Ovary (tissue), 9 donors: Measurements from ENCODE around the gene DENND6B. TPM values are rescaled to one million over a fixed set of nuclear protein-coding genes. Genes with fewer than 3 reads are reported as not detected.

Experiments
- DNase-seq, 5 donors: peaks; one replicate each; pipeline ENCODE4 v3.0.0-alpha.2; 2019 to 2020
- H3K27ac ChIP-seq, 2 donors: fragments of 200-600 bp; one replicate each; pipeline versions ENCODE4 v1.5.1 to v1.8.0; 2019 to 2022
- H3K27me3 ChIP-seq: fragments of 200-600 bp; one replicate; pipeline ENCODE4 v1.8.0; 2022
- H3K36me3 ChIP-seq: fragments of 200-600 bp; sonication (generic); one replicate; pipeline ENCODE4 v1.5.1; 2019
- H3K4me1 ChIP-seq: one replicate; pipeline ENCODE4 v1.8.1; 2013; ENCODE audit warnings: mild to moderate bottlenecking, moderate library complexity; ENCODE audit not compliant: insufficient read depth
- H3K4me3 ChIP-seq: fragments of 200-600 bp; sonication (generic); one replicate; pipeline ENCODE4 v1.5.1; 2017
- H3K9me3 ChIP-seq, 2 donors: fragments of 200-600 bp in 1 of 2; sonication (generic) in 1 of 2; one replicate each; pipeline versions ENCODE4 v1.5.1 to v1.8.1; 2013 to 2019; ENCODE audit warnings: mild to moderate bottlenecking in 1 of 2, moderate library complexity in 1 of 2
- EP300 ChIP-seq: sonication (generic); formaldehyde crosslinking; IDR thresholded peaks from one replicate; pipeline ENCODE4 v1.6.1; 2017; ENCODE audit warnings: antibody characterized with exemption
- POLR2A ChIP-seq: fragments of 450-650 bp; IDR thresholded peaks from one replicate; pipeline ENCODE4 v1.6.1; 2017; ENCODE audit warnings: antibody characterized with exemption, mild to moderate bottlenecking, moderate library complexity
- WGBS, 3 donors: extraction: QIAGEN DNeasy Blood & Tissue Kit in 1 of 3; methylation state at CpG; one replicate each; pipeline versions ENCODE4 v1.1.5 to v1.1.7; 2013 to 2017; 5-methylcytosine and 5-hydroxymethylcytosine counted together
- intact Hi-C, 4 donors: fragments of 100-400 bp; cut with DNase I; formaldehyde crosslinking; loops; one replicate each; pipeline versions ENCODE4 v1.11.0 to v1.15.1; 2022 to 2023
- polyA plus RNA-seq, 2 donors: library from polyadenylated mRNA; stranded (reverse); fragments of 200-250 nt in 1 of 2; fragments of 350-450 nt in 1 of 2; fragmentation: Illumina TruSeq in 1 of 2; extraction: RNeasy Lipid Tissue Mini Kit (QIAGEN cat#74804) in 1 of 2; gene quantifications; one replicate each; pipeline ENCODE4 v1.2.3, GENCODE V29; 2013 to 2014
- total RNA-seq, 7 donors: library from RNA; depleted of rRNA in 2 of 7; stranded (reverse); fragments of >200 nt in 2 of 7; fragmentation: NEBNext Ultra II Directional in 3 of 7; extraction: Animal tissue kit (Norgen Biotek cat#: 25700) in 3 of 7; gene quantifications; one replicate each; pipeline versions ENCODE4 v1.1.0 to v1.2.4, GENCODE V29; 2016 to 2023
- TF ChIP-seq, protein P1 (sequence below), 3 donors: fragments of 450-650 bp in 2 of 3; fragments of 200-600 bp in 1 of 3; IDR thresholded peaks; one replicate each; pipeline versions ENCODE4 v1.5.1 to v1.8.0; 2016 to 2022; ENCODE audit warnings: antibody characterized with exemption in 3 of 3, mild to moderate bottlenecking in 1 of 3
- donor health status: DM: no; HTN: no; CAD: no; lungs with moderate emphysema.
- donor health status: DM: no; HTN: no; CAD: no.
- donor health status: Bipolar disorder and iron deficiency.
- donor health status: DM: yes; HTN: yes; CAD: no.
- donor health status: DM: no; HTN: no; CAD: no.
- donor health status: DM: yes; HTN: yes; CAD: no.

DENND6B gene
- total and polyA plus RNA-seq, 9 donors, result 0.38 to 17.3 (median 5.6) TPM

DNA sequence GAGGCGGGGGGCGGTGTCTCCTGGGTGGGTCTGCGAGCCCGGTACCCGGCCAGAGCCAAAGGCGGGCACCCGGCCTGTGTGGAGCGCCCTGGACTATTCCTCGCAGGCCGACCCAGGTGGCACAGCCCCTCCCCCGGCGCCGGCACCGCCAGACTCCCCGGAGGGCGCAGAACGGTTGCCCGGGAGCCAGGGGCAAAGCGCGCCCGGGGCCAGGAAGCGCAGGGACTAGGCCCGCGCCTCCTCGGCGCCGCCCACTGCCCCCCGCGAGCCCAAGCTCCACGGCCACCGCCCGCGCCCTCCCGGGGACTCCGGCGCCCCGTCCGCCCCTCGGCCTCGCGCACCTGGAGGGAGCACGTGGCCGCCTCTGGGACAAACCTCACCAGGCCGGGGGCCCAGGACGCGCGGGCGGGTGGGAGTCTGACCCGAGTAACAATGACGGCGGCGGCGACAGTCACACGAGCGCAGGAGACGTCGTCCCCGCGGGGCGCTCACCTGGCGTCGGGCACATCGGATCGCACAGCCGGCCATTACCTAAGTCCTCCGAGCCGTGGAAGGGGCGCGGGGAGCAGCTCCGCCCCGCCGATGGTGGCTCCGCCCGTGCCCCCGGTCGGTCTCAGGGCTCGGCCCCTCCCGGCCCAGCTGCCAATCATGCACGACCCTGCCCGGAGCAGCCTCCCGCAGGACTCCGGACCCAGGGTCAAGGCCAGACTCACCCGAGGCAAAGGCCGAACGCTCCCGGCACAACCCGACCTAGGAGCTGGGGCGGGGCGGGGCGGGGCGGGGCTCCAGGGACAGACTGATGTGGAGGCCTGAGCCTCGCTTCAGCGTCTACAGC lies 26.8 kb downstream of the DENND6B start:
- intact Hi-C loops, result no loop called here
- peaks cover 67% of the 10 kb centered on the region for H3K4me1 ChIP-seq
- no peaks in the 10 kb centered on the region for H3K27me3 ChIP-seq
- 27 to 34% (median 32%) methylated on average over 72 to 93 of the region's 93 CpGs for WGBS, 3 donors
- TF ChIP-seq POLR2A (no peak), EP300 (no peak)
- TF ChIP-seq, protein P1, sequence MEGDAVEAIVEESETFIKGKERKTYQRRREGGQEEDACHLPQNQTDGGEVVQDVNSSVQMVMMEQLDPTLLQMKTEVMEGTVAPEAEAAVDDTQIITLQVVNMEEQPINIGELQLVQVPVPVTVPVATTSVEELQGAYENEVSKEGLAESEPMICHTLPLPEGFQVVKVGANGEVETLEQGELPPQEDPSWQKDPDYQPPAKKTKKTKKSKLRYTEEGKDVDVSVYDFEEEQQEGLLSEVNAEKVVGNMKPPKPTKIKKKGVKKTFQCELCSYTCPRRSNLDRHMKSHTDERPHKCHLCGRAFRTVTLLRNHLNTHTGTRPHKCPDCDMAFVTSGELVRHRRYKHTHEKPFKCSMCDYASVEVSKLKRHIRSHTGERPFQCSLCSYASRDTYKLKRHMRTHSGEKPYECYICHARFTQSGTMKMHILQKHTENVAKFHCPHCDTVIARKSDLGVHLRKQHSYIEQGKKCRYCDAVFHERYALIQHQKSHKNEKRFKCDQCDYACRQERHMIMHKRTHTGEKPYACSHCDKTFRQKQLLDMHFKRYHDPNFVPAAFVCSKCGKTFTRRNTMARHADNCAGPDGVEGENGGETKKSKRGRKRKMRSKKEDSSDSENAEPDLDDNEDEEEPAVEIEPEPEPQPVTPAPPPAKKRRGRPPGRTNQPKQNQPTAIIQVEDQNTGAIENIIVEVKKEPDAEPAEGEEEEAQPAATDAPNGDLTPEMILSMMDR (IDR thresholded peaks at IDR 0.05), result no peak
- H3K9me3 ChIP-seq, result no peaks in the 10 kb centered on the region
- H3K4me3 ChIP-seq, result peak overlapping the region; percentile 25
- H3K27ac ChIP-seq, result peak overlapping the region; percentile 52 to 65
- no peaks in the 10 kb centered on the region for H3K36me3 ChIP-seq
- no peak for DNase-seq

DNA sequence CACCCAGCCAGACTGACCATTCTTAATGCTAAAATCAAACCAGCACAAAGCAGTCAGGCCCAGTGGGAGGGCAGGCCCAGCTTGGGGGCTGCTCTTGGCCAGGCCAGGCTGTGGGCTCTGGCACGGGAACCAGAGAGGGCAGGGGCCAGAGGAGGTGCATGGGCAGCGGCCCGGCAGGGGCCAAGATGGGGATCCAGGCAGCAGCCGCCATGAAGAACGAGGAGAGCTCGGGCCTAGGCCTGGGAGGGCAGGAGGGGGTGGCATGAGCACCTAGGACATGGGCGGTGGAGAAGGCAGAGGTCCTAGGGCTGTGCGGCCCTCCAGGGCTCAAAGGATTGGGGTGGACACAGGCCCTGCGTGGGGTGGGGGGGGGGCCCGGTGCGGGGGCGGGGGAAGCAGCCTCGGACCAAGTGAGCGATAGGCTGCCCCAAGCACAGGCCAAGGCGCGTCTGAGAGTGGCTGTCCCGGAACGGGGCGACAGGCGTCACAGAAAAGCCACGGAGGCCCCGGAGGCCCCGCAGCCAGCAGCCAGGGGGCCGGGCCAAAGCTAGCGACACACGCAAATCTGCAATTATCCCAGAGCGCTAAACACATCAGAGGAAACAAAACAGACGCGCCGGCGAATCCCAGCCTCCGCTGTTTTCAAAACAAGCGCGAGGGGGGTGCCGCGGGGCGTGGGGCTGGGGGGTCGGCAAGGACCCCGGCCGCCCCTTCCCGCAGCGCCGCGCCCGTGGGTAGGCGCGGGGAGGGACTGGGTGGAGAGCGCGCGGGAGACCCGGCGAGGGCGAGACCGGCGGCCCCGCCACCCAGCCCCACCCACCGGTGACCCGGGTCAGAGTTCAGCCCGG lies 27.7 kb downstream of the DENND6B start:
- DNase-seq, result no peak
- no peaks in the 10 kb centered on the region for H3K36me3 ChIP-seq
- peak overlapping the region; percentile 52 to 65 for H3K27ac ChIP-seq
- H3K9me3 ChIP-seq, result no peaks in the 10 kb centered on the region
- peaks cover 64% of the 10 kb centered on the region for H3K4me1 ChIP-seq
- intact Hi-C loops, result no loop called here
- TF ChIP-seq, protein P1 (IDR thresholded peaks at IDR 0.05), result no peak
- TF ChIP-seq POLR2A (no peak), EP300 (no peak)
- no peaks in the 10 kb centered on the region for H3K27me3 ChIP-seq
- WGBS, 3 donors, result 14 to 33% (median 24%) methylated on average over 25 to 59 of the region's 59 CpGs
- H3K4me3 ChIP-seq, result peak overlapping the region; percentile 25

DNA sequence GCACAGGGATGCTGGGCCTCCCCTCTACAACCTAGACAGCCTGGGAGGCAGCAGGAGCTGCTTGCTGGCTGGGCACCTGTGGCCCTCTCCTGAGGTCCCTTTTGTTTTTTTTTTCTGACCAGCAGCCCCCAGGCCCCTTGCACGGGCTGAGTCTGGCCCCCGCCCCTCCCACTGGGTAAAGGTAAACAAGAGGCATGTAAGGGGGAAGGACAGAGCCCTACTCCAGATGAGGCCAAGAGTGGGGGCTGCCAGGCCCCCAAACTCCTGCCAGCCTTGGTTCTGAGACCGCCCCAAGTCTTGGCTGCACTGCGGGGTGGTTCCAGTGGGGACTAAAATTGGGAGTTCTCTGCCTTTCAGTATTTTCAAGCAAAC lies 28.6 kb downstream of the DENND6B start:
- peak overlapping the region in 1 of 2 donors; percentile 52 for H3K27ac ChIP-seq
- TF ChIP-seq, protein P1 (IDR thresholded peaks at IDR 0.05), result no peak
- no peak for TF ChIP-seq EP300
- TF ChIP-seq POLR2A, result no peak
- intact Hi-C loops, result no loop called here
- H3K4me3 ChIP-seq, result no peak overlapping the region
- DNase-seq, result no peak
- peaks cover 61% of the 10 kb centered on the region for H3K4me1 ChIP-seq
- 75 to 84% (median 80%) methylated on average over 4 of the region's 4 CpGs for WGBS, 3 donors
- no peaks in the 10 kb centered on the region for H3K36me3 ChIP-seq
- no peaks in the 10 kb centered on the region for H3K9me3 ChIP-seq
- no peaks in the 10 kb centered on the region for H3K27me3 ChIP-seq

DNA sequence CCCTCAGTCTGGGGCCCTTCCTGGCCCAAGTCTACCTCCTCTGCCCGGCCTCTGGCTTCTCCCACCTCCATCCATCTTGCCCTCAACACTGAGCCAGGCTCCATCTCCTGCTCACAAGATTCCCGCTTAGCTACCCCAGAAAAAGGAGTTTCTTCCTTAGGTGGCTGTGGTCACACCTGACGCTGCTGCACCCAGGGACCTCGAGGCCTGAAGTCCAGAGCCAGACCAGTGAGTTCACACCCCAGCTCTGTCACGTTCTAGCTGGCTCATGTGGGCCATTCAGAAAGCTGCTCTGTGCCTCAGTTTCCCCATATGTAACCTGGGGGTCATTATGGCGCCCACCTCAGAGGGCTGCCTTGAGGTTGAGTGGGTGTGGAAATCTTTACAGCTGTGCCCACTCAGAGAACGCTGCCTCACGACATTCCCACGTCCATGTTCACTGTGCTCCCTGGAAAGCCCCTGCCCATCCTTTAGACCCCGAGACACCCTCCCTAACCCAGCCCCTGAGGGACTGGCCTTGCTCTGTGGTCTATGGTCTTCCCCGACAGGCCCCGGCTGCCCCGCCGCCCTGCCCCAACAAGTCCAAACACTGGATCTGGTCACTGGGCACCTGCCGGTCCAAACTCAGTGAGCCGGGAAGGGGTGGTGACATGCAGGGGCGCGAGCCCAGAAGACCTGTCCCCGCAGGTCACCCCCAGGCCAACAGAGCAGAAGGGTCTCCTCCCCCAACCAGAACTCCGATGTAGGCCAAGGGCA lies 29.1 kb downstream of the DENND6B start:
- no peaks in the 10 kb centered on the region for H3K36me3 ChIP-seq
- peaks cover 60% of the 10 kb centered on the region for H3K4me1 ChIP-seq
- no peaks in the 10 kb centered on the region for H3K27me3 ChIP-seq
- H3K27ac ChIP-seq, result peak overlapping the region in 1 of 2 donors; percentile 52
- TF ChIP-seq, protein P1 (IDR thresholded peaks at IDR 0.05), result no peak
- TF ChIP-seq POLR2A (no peak), EP300 (no peak)
- H3K4me3 ChIP-seq, result no peak overlapping the region
- H3K9me3 ChIP-seq, result no peaks in the 10 kb centered on the region
- no peak for DNase-seq
- intact Hi-C loops, result no loop called here
- WGBS, 3 donors, result 78 to 81% (median 79%) methylated on average over 20 of the region's 20 CpGs
